Measurements from ENCODE around the gene FZD7.

Gene FZD7

GRCh38 chr2:202014759-202015211 lies 18.9 kb upstream of the FZD7 start:
- Histone ChIP-seq H3K27ac (ENCODE audit: low read depth, low read length) (no peak overlapping the region), H3K9me3 (ENCODE audit: low read length) (no peaks in the 10 kb centered on the region)

GRCh38 chr2:202015471-202015870 lies 18.2 kb upstream of the FZD7 start:
- Histone ChIP-seq H3K36me3 (ENCODE audit: insufficient read depth, low read length) (no peaks in the 10 kb centered on the region), H3K27ac (ENCODE audit: low read depth, low read length) (no peak overlapping the region), H3K4me3 (ENCODE audit: low read depth in 1 of 2, low read length in 2 of 2) (no peak overlapping the region), H3K9ac (ENCODE audit: low read length) (no peak overlapping the region), H3K4me1 (ENCODE audit: insufficient read depth, low read length) (peaks cover 25% of the 10 kb centered on the region), H3K27me3 (ENCODE audit: control insufficient read depth in 1 of 2, insufficient read depth in 2 of 2, low read length in 2 of 2) (no peaks in the 10 kb centered on the region), H3K9me3 (ENCODE audit: low read length) (no peaks in the 10 kb centered on the region)

More at GRCh38 chr2:202014759-202015211, 18.9 kb upstream of the FZD7 start:
- Histone ChIP-seq H3K4me3 (ENCODE audit: low read depth in 1 of 2, low read length in 2 of 2) (no peak overlapping the region), H3K9ac (ENCODE audit: low read length) (no peak overlapping the region), H3K27me3 (ENCODE audit: control insufficient read depth in 1 of 2, insufficient read depth in 2 of 2, low read length in 2 of 2) (no peaks in the 10 kb centered on the region), H3K4me1 (ENCODE audit: insufficient read depth, low read length) (peaks cover 18% of the 10 kb centered on the region), H3K36me3 (ENCODE audit: insufficient read depth, low read length) (no peaks in the 10 kb centered on the region)

GRCh38 chr2:202016579-202017227 lies 17.0 kb upstream of the FZD7 start:
- Histone ChIP-seq H3K27me3 (ENCODE audit: control insufficient read depth in 1 of 2, insufficient read depth in 2 of 2, low read length in 2 of 2) (no peaks in the 10 kb centered on the region), H3K9me3 (ENCODE audit: low read length) (no peaks in the 10 kb centered on the region), H3K36me3 (ENCODE audit: insufficient read depth, low read length) (no peaks in the 10 kb centered on the region), H3K9ac (ENCODE audit: low read length) (no peak overlapping the region), H3K27ac (ENCODE audit: low read depth, low read length) (no peak overlapping the region), H3K4me3 (ENCODE audit: low read depth in 1 of 2, low read length in 2 of 2) (no peak overlapping the region), H3K4me1 (ENCODE audit: insufficient read depth, low read length) (peaks cover 25% of the 10 kb centered on the region)

GRCh38 chr2:202017940-202018339 lies 15.7 kb upstream of the FZD7 start:
- H3K4me1 ChIP-seq (ENCODE audit: insufficient read depth, low read length): peaks cover 25% of the 10 kb centered on the region
- H3K9ac ChIP-seq (ENCODE audit: low read length): no peak overlapping the region
- no peak overlapping the region for H3K27ac ChIP-seq (ENCODE audit: low read depth, low read length)
- H3K36me3 ChIP-seq (ENCODE audit: insufficient read depth, low read length): no peaks in the 10 kb centered on the region
- no peaks in the 10 kb centered on the region for H3K27me3 ChIP-seq (ENCODE audit: control insufficient read depth in 1 of 2, insufficient read depth in 2 of 2, low read length in 2 of 2)
- H3K4me3 ChIP-seq (ENCODE audit: low read depth in 1 of 2, low read length in 2 of 2): no peak overlapping the region
- no peaks in the 10 kb centered on the region for H3K9me3 ChIP-seq (ENCODE audit: low read length)

- Histone ChIP-seq H3K27me3 (ENCODE audit: control insufficient read depth in 1 of 2, insufficient read depth in 2 of 2, low read length in 2 of 2) (no peaks in the 10 kb centered on the region), H3K4me3 (ENCODE audit: low read depth in 1 of 2, low read length in 2 of 2) (no peak overlapping the region), H3K9ac (ENCODE audit: low read length) (no peak overlapping the region), H3K36me3 (ENCODE audit: insufficient read depth, low read length) (no peaks in the 10 kb centered on the region), H3K27ac (ENCODE audit: low read depth, low read length) (no peak overlapping the region), H3K9me3 (ENCODE audit: low read length) (no peaks in the 10 kb centered on the region), H3K4me1 (ENCODE audit: insufficient read depth, low read length) (peaks cover 25% of the 10 kb centered on the region)
Measured at GRCh38 chr2:202018950-202019349, 14.7 kb upstream of the FZD7 start.

- Histone ChIP-seq H3K27me3 (ENCODE audit: control insufficient read depth in 1 of 2, insufficient read depth in 2 of 2, low read length in 2 of 2) (no peaks in the 10 kb centered on the region), H3K9ac (ENCODE audit: low read length) (no peak overlapping the region), H3K27ac (ENCODE audit: low read depth, low read length) (no peak overlapping the region), H3K36me3 (ENCODE audit: insufficient read depth, low read length) (no peaks in the 10 kb centered on the region), H3K4me3 (ENCODE audit: low read depth in 1 of 2, low read length in 2 of 2) (no peak overlapping the region), H3K4me1 (ENCODE audit: insufficient read depth, low read length) (peaks cover 25% of the 10 kb centered on the region), H3K9me3 (ENCODE audit: low read length) (no peaks in the 10 kb centered on the region)
Measured at GRCh38 chr2:202019689-202020450, 13.8 kb upstream of the FZD7 start.

GRCh38 chr2:202022755-202023154 lies 10.9 kb upstream of the FZD7 start:
- Histone ChIP-seq H3K9ac (ENCODE audit: low read length) (no peak overlapping the region), H3K4me3 (ENCODE audit: low read depth in 1 of 2, low read length in 2 of 2) (no peak overlapping the region), H3K27me3 (ENCODE audit: control insufficient read depth in 1 of 2, insufficient read depth in 2 of 2, low read length in 2 of 2) (no peaks in the 10 kb centered on the region), H3K27ac (ENCODE audit: low read depth, low read length) (no peak overlapping the region), H3K4me1 (ENCODE audit: insufficient read depth, low read length) (peaks cover 25% of the 10 kb centered on the region), H3K9me3 (ENCODE audit: low read length) (no peaks in the 10 kb centered on the region), H3K36me3 (ENCODE audit: insufficient read depth, low read length) (no peaks in the 10 kb centered on the region)

GRCh38 chr2:202023198-202023903 lies 10.3 kb upstream of the FZD7 start:
- Histone ChIP-seq H3K9me3 (ENCODE audit: low read length) (no peaks in the 10 kb centered on the region), H3K4me3 (ENCODE audit: low read depth in 1 of 2, low read length in 2 of 2) (no peak overlapping the region), H3K4me1 (ENCODE audit: insufficient read depth, low read length) (peaks cover 19% of the 10 kb centered on the region), H3K27ac (ENCODE audit: low read depth, low read length) (no peak overlapping the region), H3K27me3 (ENCODE audit: control insufficient read depth in 1 of 2, insufficient read depth in 2 of 2, low read length in 2 of 2) (no peaks in the 10 kb centered on the region), H3K36me3 (ENCODE audit: insufficient read depth, low read length) (no peaks in the 10 kb centered on the region), H3K9ac (ENCODE audit: low read length) (no peak overlapping the region)

GRCh38 chr2:202023904-202024266 lies 9.8 kb upstream of the FZD7 start:
- no peaks in the 10 kb centered on the region for H3K9me3 ChIP-seq (ENCODE audit: low read length)
- H3K27ac ChIP-seq (ENCODE audit: low read depth, low read length): no peak overlapping the region
- no peaks in the 10 kb centered on the region for H3K27me3 ChIP-seq (ENCODE audit: control insufficient read depth in 1 of 2, insufficient read depth in 2 of 2, low read length in 2 of 2)
- H3K4me1 ChIP-seq (ENCODE audit: insufficient read depth, low read length): peaks cover 15% of the 10 kb centered on the region
- H3K36me3 ChIP-seq (ENCODE audit: insufficient read depth, low read length): no peaks in the 10 kb centered on the region
- H3K4me3 ChIP-seq (ENCODE audit: low read depth in 1 of 2, low read length in 2 of 2): no peak overlapping the region
- no peak overlapping the region for H3K9ac ChIP-seq (ENCODE audit: low read length)

- H3K9ac ChIP-seq (ENCODE audit: low read length): no peak overlapping the region
- H3K4me1 ChIP-seq (ENCODE audit: insufficient read depth, low read length): peaks cover 6% of the 10 kb centered on the region
- no peak overlapping the region for H3K4me3 ChIP-seq (ENCODE audit: low read depth in 1 of 2, low read length in 2 of 2)
- no peaks in the 10 kb centered on the region for H3K9me3 ChIP-seq (ENCODE audit: low read length)
- H3K27ac ChIP-seq (ENCODE audit: low read depth, low read length): no peak overlapping the region
- H3K36me3 ChIP-seq (ENCODE audit: insufficient read depth, low read length): no peaks in the 10 kb centered on the region
- H3K27me3 ChIP-seq (ENCODE audit: control insufficient read depth in 1 of 2, insufficient read depth in 2 of 2, low read length in 2 of 2): no peaks in the 10 kb centered on the region
Measured at GRCh38 chr2:202024871-202025270, 8.8 kb upstream of the FZD7 start.

GRCh38 chr2:202025816-202026215 lies 7.8 kb upstream of the FZD7 start:
- H3K27me3 ChIP-seq (ENCODE audit: control insufficient read depth in 1 of 2, insufficient read depth in 2 of 2, low read length in 2 of 2): no peaks in the 10 kb centered on the region
- no peak overlapping the region for H3K27ac ChIP-seq (ENCODE audit: low read depth, low read length)
- H3K4me3 ChIP-seq (ENCODE audit: low read depth in 1 of 2, low read length in 2 of 2): no peak overlapping the region
- H3K9me3 ChIP-seq (ENCODE audit: low read length): no peaks in the 10 kb centered on the region
- H3K9ac ChIP-seq (ENCODE audit: low read length): no peak overlapping the region
- no peaks in the 10 kb centered on the region for H3K36me3 ChIP-seq (ENCODE audit: insufficient read depth, low read length)
- no peaks in the 10 kb centered on the region for H3K4me1 ChIP-seq (ENCODE audit: insufficient read depth, low read length)

Measured in muscle layer of colon (tissue), 2 donors.